Measurements from ENCODE around the gene MAD1L1.

DNA sequence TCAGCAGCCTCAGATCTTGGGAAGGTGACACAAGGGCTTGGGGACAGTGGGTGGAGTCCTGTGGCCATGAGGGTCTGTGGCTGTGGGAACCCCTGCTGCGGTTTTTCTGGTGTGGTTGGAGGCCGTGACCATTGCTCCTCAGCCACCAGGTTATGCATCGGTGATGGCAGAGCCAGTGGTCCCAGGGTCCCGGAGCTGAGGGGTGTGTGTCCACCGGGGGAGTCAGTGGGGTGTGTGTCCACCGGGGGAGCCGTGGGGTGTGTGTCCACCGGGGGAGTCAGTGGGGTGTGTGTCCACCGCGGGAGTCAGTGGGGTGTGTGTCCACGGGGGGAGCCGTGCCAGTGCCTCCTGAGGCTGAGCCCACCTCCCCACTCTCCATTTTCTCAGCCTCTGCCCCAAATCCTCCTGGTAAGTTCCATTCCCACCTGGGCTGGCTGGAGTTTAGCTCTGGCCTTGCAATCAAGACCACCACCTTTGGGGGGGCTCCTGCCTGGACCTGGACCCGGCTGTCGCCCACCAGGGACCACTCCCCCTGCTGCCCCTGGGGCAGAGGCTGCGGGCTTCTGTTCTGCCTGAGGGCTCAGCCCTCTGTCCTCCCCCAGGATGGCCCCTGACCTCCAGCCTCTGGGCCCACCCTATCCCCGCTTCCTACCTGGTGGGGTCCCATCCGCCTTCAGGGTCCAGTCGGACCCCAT is 419.2 kb downstream of the MAD1L1 start:
- TF ChIP-seq, protein P1, sequence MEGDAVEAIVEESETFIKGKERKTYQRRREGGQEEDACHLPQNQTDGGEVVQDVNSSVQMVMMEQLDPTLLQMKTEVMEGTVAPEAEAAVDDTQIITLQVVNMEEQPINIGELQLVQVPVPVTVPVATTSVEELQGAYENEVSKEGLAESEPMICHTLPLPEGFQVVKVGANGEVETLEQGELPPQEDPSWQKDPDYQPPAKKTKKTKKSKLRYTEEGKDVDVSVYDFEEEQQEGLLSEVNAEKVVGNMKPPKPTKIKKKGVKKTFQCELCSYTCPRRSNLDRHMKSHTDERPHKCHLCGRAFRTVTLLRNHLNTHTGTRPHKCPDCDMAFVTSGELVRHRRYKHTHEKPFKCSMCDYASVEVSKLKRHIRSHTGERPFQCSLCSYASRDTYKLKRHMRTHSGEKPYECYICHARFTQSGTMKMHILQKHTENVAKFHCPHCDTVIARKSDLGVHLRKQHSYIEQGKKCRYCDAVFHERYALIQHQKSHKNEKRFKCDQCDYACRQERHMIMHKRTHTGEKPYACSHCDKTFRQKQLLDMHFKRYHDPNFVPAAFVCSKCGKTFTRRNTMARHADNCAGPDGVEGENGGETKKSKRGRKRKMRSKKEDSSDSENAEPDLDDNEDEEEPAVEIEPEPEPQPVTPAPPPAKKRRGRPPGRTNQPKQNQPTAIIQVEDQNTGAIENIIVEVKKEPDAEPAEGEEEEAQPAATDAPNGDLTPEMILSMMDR (IDR thresholded peaks at IDR 0.05) = no peak
- no peak for TF ChIP-seq POLR2A (IDR thresholded peaks at IDR 0.05)
